Prostate gland (tissue), 2 donors: Measurements from ENCODE around the gene MAB21L2. TPM values are rescaled to one million over a fixed set of nuclear protein-coding genes. Genes with fewer than 3 reads are reported as not detected.

Source experiments
- DNase-seq: peaks from one replicate; pipeline ENCODE4 v3.0.0-alpha.2; 2019; ENCODE audit warnings: low spot score
- H3K27ac ChIP-seq, 2 donors: fragments of 200-600 bp; sonication (generic); 2 replicates each; pipeline ENCODE4 v1.5.1; 2017 to 2019
- H3K27me3 ChIP-seq: fragments of 200-600 bp; sonication (generic); replicated peaks from 2 replicates; pipeline ENCODE4 v1.5.1; 2019; ENCODE audit not compliant: insufficient read depth
- H3K36me3 ChIP-seq, 2 donors: fragments of 200-600 bp; sonication (generic); 1 replicate in 1 of 2; 2 replicates in 1 of 2; pipeline versions ENCODE4 v1.5.1 to v1.8.1; 2017 to 2019
- H3K4me1 ChIP-seq: fragments of 200-600 bp; sonication (generic); replicated peaks from 2 replicates; pipeline ENCODE4 v1.5.1; 2019
- H3K4me3 ChIP-seq, 2 donors: fragments of 200-600 bp; sonication (generic); 2 replicates each; pipeline ENCODE4 v1.5.1; 2017 to 2019
- H3K9me3 ChIP-seq: fragments of 200-600 bp; sonication (generic); 2 replicates; pipeline ENCODE4 v1.5.1; 2017
- CTCF ChIP-seq, 4 experiments: fragments of 200-600 bp in 2 of 4; fragments of 450-650 bp in 2 of 4; sonication (generic) in 2 of 4; IDR thresholded peaks; 1 replicate in 3 of 4; 2 replicates in 1 of 4; pipeline ENCODE4 v1.5.1; 2016 to 2019; ENCODE audit warnings: antibody characterized with exemption in 4 of 4, mild to moderate bottlenecking in 2 of 4, moderate library complexity in 2 of 4
- POLR2A ChIP-seq: fragments of 450-650 bp; IDR thresholded peaks from one replicate; pipeline ENCODE4 v1.6.1; 2016; ENCODE audit warnings: antibody characterized with exemption, mild to moderate bottlenecking
- POLR2AphosphoS5 ChIP-seq: sonication (generic); formaldehyde crosslinking; IDR thresholded peaks from one replicate; pipeline ENCODE4 v1.6.1; 2017; ENCODE audit warnings: antibody characterized with exemption
- WGBS: methylation state at CpG from one replicate; pipeline ENCODE4 v1.1.5; 2018; 5-methylcytosine and 5-hydroxymethylcytosine counted together
- intact Hi-C: fragments of 100-400 bp; cut with DNase I; formaldehyde crosslinking; loops from one replicate; pipeline ENCODE4 v1.14.2; 2022
- total RNA-seq, 2 donors: library from RNA; depleted of rRNA; stranded (reverse); fragments of >200 nt; gene quantifications; one replicate each; pipeline ENCODE4 v1.1.0, GENCODE V29; 2016

The MAB21L2 gene
- total RNA-seq, 2 donors from 2014 or later = 0.14 TPM; not detected in 1

- H3K36me3 ChIP-seq = no peaks in the 10 kb centered on the region
- no peak overlapping the region for H3K27ac ChIP-seq
- intact Hi-C loops = no loop called here
- TF ChIP-seq CTCF (IDR thresholded peaks at IDR 0.05) (no peak), POLR2AphosphoS5 (no peak), POLR2A (no peak)
- H3K9me3 ChIP-seq = no peaks in the 10 kb centered on the region
- WGBS = 86% methylated on average over 5 of the region's 5 CpGs
- no peaks in the 10 kb centered on the region for H3K27me3 ChIP-seq
- no peak overlapping the region for H3K4me3 ChIP-seq
- H3K4me1 ChIP-seq = no peaks in the 10 kb centered on the region
- DNase-seq = no peak
Observed at GRCh38 chr4:150569384-150569987, 12.5 kb upstream of the MAB21L2 start.

DNA sequence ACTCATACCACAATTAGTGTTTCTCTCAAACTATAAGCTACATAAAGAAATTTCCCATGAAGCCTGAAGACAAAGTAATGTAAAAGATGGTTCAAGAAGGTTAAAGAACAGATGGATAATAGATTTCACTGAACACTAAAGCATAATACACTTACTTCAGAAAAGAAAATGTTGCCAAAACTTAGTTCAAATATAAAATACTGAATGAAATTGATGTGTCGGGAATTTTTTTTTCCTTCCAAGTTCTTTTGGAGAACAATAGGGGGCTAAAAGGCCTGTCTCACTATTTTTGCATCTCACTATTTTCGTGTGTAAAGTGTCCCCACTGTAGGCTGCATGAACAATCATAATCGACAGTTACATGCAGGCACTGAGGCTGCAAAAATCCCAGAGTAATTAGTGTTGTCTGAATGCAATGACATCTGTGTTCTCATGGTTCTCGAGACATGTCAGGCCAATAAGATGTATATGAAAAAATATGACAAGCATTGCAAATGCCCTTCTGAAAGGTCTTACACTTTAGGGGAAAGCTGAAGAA, 11.9 kb upstream of the MAB21L2 start:
- Histone ChIP-seq H3K27me3 (no peaks in the 10 kb centered on the region), H3K4me1 (no peaks in the 10 kb centered on the region), H3K36me3 (no peaks in the 10 kb centered on the region), H3K27ac (no peak overlapping the region), H3K4me3 (no peak overlapping the region), H3K9me3 (no peaks in the 10 kb centered on the region)
- TF ChIP-seq POLR2AphosphoS5 (no peak), CTCF (IDR thresholded peaks at IDR 0.05) (no peak), POLR2A (no peak)
- 90% methylated on average over 4 of the region's 4 CpGs for WGBS
- intact Hi-C loops = no loop called here
- no peak for DNase-seq

DNA sequence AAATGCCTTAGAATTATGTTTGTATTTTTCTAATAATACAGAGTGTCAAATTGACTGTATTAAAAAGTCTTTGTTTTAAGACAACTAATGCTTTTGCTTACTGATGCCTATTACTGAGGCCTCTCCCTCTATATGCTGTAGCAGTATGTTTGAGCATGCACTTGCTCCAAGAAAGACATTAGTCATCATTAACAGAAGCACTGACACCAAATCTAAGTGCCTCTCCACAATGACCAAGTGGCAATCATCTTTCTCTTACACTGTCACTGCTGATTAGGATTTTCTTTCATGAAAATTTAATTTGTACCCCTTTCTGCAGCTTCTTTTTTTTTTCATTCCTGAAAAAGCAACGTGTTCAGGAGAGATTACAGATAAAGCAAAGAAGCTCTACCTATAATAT, 11.1 kb upstream of the MAB21L2 start:
- DNase-seq = no peak
- Histone ChIP-seq H3K4me3 (no peak overlapping the region), H3K27me3 (no peaks in the 10 kb centered on the region), H3K27ac (no peak overlapping the region), H3K4me1 (no peaks in the 10 kb centered on the region), H3K36me3 (no peaks in the 10 kb centered on the region), H3K9me3 (no peaks in the 10 kb centered on the region)
- 70% methylated on average over 1 of the region's 1 CpG for WGBS
- TF ChIP-seq CTCF (IDR thresholded peaks at IDR 0.05) = no peak
- TF ChIP-seq POLR2AphosphoS5 = no peak
- no peak for TF ChIP-seq POLR2A
- intact Hi-C loops = no loop called here

GRCh38 chr4:150572704-150573504, 9.0 kb upstream of the MAB21L2 start:
- H3K27me3 ChIP-seq = no peaks in the 10 kb centered on the region
- no peak for TF ChIP-seq CTCF (IDR thresholded peaks at IDR 0.05)
- TF ChIP-seq POLR2A = no peak
- no peak for TF ChIP-seq POLR2AphosphoS5
- H3K4me1 ChIP-seq = no peaks in the 10 kb centered on the region
- 82% methylated on average over 5 of the region's 5 CpGs for WGBS
- H3K9me3 ChIP-seq = no peaks in the 10 kb centered on the region
- no peak overlapping the region for H3K27ac ChIP-seq
- no peaks in the 10 kb centered on the region for H3K36me3 ChIP-seq
- intact Hi-C loops = no loop called here
- H3K4me3 ChIP-seq = no peak overlapping the region
- DNase-seq = no peak

DNA sequence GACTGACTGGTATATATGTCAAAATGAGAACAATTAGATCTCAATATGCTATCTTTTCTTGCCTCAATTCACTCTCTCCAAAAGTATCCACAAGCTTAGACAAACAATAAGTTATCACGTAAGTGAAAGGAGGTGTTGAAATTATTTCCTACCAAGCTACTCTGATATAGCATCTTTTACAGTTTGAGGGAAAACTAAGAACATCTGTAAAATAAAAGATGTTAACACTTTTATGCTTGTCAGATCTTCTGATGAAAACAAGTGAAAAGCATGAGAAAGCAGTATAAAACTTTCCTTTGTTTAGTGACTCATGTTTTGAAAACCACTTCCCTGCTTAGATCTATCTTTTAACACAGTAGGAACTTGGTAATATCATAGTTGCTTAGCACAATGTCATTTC, 8.4 kb upstream of the MAB21L2 start:
- no peaks in the 10 kb centered on the region for H3K4me1 ChIP-seq
- 100% methylated on average over 1 of the region's 1 CpG for WGBS
- no peak for DNase-seq
- intact Hi-C loops = no loop called here
- H3K4me3 ChIP-seq = no peak overlapping the region
- TF ChIP-seq CTCF (IDR thresholded peaks at IDR 0.05) (no peak), POLR2AphosphoS5 (no peak), POLR2A (no peak)
- H3K36me3 ChIP-seq = no peaks in the 10 kb centered on the region
- no peaks in the 10 kb centered on the region for H3K9me3 ChIP-seq
- H3K27me3 ChIP-seq = no peaks in the 10 kb centered on the region
- H3K27ac ChIP-seq = no peak overlapping the region
